GM23338 (cell line): ENCODE measurements around the gene CD38. TPM values are rescaled to one million over a fixed set of nuclear protein-coding genes. Genes with fewer than 3 reads are reported as not detected.

Experiments
- ATAC-seq: fragments of 200-7000 bp; cut with Tn5 transposase; 3 replicates; pipeline ENCODE4 v1.9.1; 2020
- DNase-seq: peaks from one replicate; pipeline ENCODE4 v3.0.0-alpha.2; 2015; ENCODE audit warnings: low spot score
- H2AFZ ChIP-seq: fragments of 200-600 bp; sonication (generic); 2 replicates; pipeline ENCODE4 v1.8.0; 2016; ENCODE audit warnings: antibody characterized with exemption, mild to moderate bottlenecking, moderate library complexity
- H3F3A ChIP-seq: fragments of 200-600 bp; sonication (generic); replicated peaks from 2 replicates; pipeline ENCODE4 v1.8.0; 2017; ENCODE audit warnings: antibody characterized with exemption, mixed run types, low read depth
- H3K27ac ChIP-seq: fragments of 200-600 bp; sonication (generic); 2 replicates; pipeline ENCODE4 v1.6.1; 2016; ENCODE audit warnings: low read depth
- H3K27me3 ChIP-seq: fragments of 200-600 bp; sonication (generic); 2 replicates; pipeline ENCODE4 v1.8.0; 2016; ENCODE audit warnings: mild to moderate bottlenecking, mixed run types, moderate library complexity; ENCODE audit not compliant: insufficient read depth
- H3K36me3 ChIP-seq: fragments of 200-600 bp; sonication (generic); 2 replicates; pipeline ENCODE4 v1.8.0; 2016; ENCODE audit warnings: mild to moderate bottlenecking; ENCODE audit not compliant: insufficient read depth
- H3K4me1 ChIP-seq: fragments of 200-600 bp; sonication (generic); 2 replicates; pipeline ENCODE4 v1.8.0; 2016; ENCODE audit warnings: mild to moderate bottlenecking, moderate library complexity; ENCODE audit not compliant: insufficient read depth
- H3K4me2 ChIP-seq: fragments of 200-600 bp; sonication (generic); 2 replicates; pipeline ENCODE4 v1.7.1; 2017; ENCODE audit warnings: mixed run types
- H3K4me3 ChIP-seq: fragments of 200-600 bp; sonication (generic); 2 replicates; pipeline ENCODE4 v1.6.1; 2016; ENCODE audit warnings: mixed run types
- H3K79me2 ChIP-seq: fragments of 200-600 bp; sonication (generic); replicated peaks from 2 replicates; pipeline ENCODE4 v1.8.0; 2017; ENCODE audit warnings: mild to moderate bottlenecking; ENCODE audit not compliant: insufficient read depth
- H3K9me2 ChIP-seq: fragments of 200-600 bp; sonication (generic); 2 replicates; pipeline ENCODE4 v1.8.0; 2017; ENCODE audit not compliant: insufficient read depth
- H4K20me1 ChIP-seq: fragments of 200-600 bp; sonication (generic); replicated peaks from 2 replicates; pipeline ENCODE4 v1.8.0; 2017; ENCODE audit warnings: mild to moderate bottlenecking; ENCODE audit not compliant: insufficient read depth
- H3K27ac Mint-ChIP-seq: 2 replicates; pipeline ENCODE4 v1.8.0; 2020; ENCODE audit warnings: inconsistent platforms, mild to moderate bottlenecking, moderate library complexity, mixed read lengths
- H3K27me3 Mint-ChIP-seq: 3 replicates; pipeline ENCODE4 v1.8.0; 2022; ENCODE audit warnings: low read depth, mild to moderate bottlenecking, moderate library complexity, mixed read lengths, inconsistent platforms; ENCODE audit not compliant: insufficient read depth, poor library complexity
- H3K36me3 Mint-ChIP-seq: 3 replicates; pipeline ENCODE4 v1.8.0; 2021; ENCODE audit warnings: low read depth, mild to moderate bottlenecking, inconsistent platforms, moderate library complexity, mixed read lengths
- H3K4me1 Mint-ChIP-seq: 3 replicates; pipeline ENCODE4 v1.8.0; 2020; ENCODE audit warnings: mild to moderate bottlenecking, inconsistent platforms, mixed read lengths
- H3K4me3 Mint-ChIP-seq: 3 replicates; pipeline ENCODE4 v1.8.0; 2021; ENCODE audit warnings: moderate library complexity, mild to moderate bottlenecking, inconsistent platforms, mixed read lengths
- H3K9me3 Mint-ChIP-seq: 3 replicates; pipeline ENCODE4 v1.8.0; 2020; ENCODE audit warnings: moderate library complexity, mild to moderate bottlenecking, inconsistent platforms, mixed read lengths
- CREB1 ChIP-seq: fragments of 250-450 bp; sonication (Bioruptor Pico); IDR thresholded peaks from 2 replicates; pipeline ENCODE4 v1.5.0; 2020; ENCODE audit warnings: low read depth, mild to moderate bottlenecking, moderate library complexity
- EZH2 ChIP-seq: fragments of 200-600 bp; sonication (generic); IDR thresholded peaks from one replicate; pipeline ENCODE4 v1.8.0; 2017; ENCODE audit warnings: antibody characterized with exemption, mild to moderate bottlenecking, low read depth; ENCODE audit not compliant: unreplicated experiment
- NANOG ChIP-seq: IDR thresholded peaks from 2 replicates; pipeline ENCODE4 v1.6.1; 2016; ENCODE audit warnings: antibody characterized with exemption, borderline replicate concordance
- POLR2AphosphoS5 ChIP-seq: IDR thresholded peaks from 2 replicates; pipeline ENCODE4 v1.6.1; 2016; ENCODE audit warnings: antibody characterized with exemption, low read depth
- REST ChIP-seq: IDR thresholded peaks from one replicate; pipeline ENCODE4 v1.6.1; 2018; ENCODE audit warnings: antibody characterized with exemption; ENCODE audit not compliant: unreplicated experiment
- STAT1 ChIP-seq: IDR thresholded peaks from one replicate; pipeline ENCODE4 v1.6.1; 2016; ENCODE audit warnings: antibody characterized with exemption; ENCODE audit not compliant: unreplicated experiment
- ZNF331 ChIP-seq: fragments of 250-450 bp; sonication (Bioruptor Pico); IDR thresholded peaks from 2 replicates; pipeline ENCODE4 v1.5.0; 2020; ENCODE audit warnings: low read depth, mild to moderate bottlenecking, moderate library complexity
- ZNF462 ChIP-seq: fragments of 250-450 bp; sonication (Bioruptor Pico); IDR thresholded peaks from 2 replicates; pipeline ENCODE4 v1.5.0; 2020; ENCODE audit warnings: mild to moderate bottlenecking, moderate library complexity
- polyA plus RNA-seq: library from polyadenylated mRNA; unstranded; fragments of >200 nt; fragmentation: Nextera tagmentation; extraction: Ambion mirVana; gene quantifications from 2 replicates; pipeline ENCODE4 v1.2.1, GENCODE V29; 2016
- total RNA-seq: library from RNA; depleted of rRNA; stranded (reverse); fragments of >200 nt; shearing (Covaris generic); gene quantifications from 2 replicates; pipeline ENCODE4 v1.2.3, GENCODE V29; 2014

CD38 gene
- total and polyA plus RNA-seq, 2 experiments from 2014 or later: 0.17 to 0.24 TPM

GRCh38 chr4:15875663-15876460, 97.7 kb downstream of the CD38 start:
- peaks cover 11% of the 10 kb centered on the region; the same call in 1 of the 3 replicates for H3K36me3 Mint-ChIP-seq
- H3K27me3 Mint-ChIP-seq: peaks cover 3% of the 10 kb centered on the region
- no peak overlapping the region for H3K4me3 Mint-ChIP-seq
- Histone ChIP-seq H3K4me1 (no peaks in the 10 kb centered on the region), H2AFZ (no peak overlapping the region), H3K4me2 (no peak overlapping the region), H3K36me3 (no peaks in the 10 kb centered on the region), H3K27ac (no peak overlapping the region), H3K9me2 (0 out of 2 replicates have a peak, but pooled peaks cover 2% of the 10 kb centered on the region), H3K27me3 (no peaks in the 10 kb centered on the region), H4K20me1 (no peaks in the 10 kb centered on the region), H3K79me2 (no peaks in the 10 kb centered on the region), H3K4me3 (no peak overlapping the region), H3F3A (no peaks in the 10 kb centered on the region)
- H3K4me1 Mint-ChIP-seq: no peaks in the 10 kb centered on the region
- TF ChIP-seq CREB1 (CRISPR knock-in tag) (no peak), NANOG (no peak), POLR2AphosphoS5 (no peak), ZNF331 (CRISPR knock-in tag) (no peak), STAT1 (no peak), EZH2 (no peak), ZNF462 (CRISPR knock-in tag) (no peak), REST (no peak)
- DNase-seq (no peak), ATAC-seq (no peak)
- H3K9me3 Mint-ChIP-seq: peaks cover 34% of the 10 kb centered on the region
- H3K27ac Mint-ChIP-seq: no peak overlapping the region
